Spleen (tissue), 13 donors: ENCODE results near the gene ECSCR. TPM values are rescaled to one million over a fixed set of nuclear protein-coding genes. Genes with fewer than 3 reads are reported as not detected.
"Not testable (repeated sequence)": the region's sequence is repeated elsewhere in the genome, so short reads cannot be mapped to it uniquely, and the experiment has no call there.

ENCODE experiments used
- DNase-seq: peaks from one replicate; pipeline ENCODE4 v3.0.0-alpha.2; 2020
- H3K27ac ChIP-seq, 8 donors: fragments of 200-600 bp; sonication (generic) in 7 of 8; 1 replicate in 4 of 8; 2 replicates in 4 of 8; pipeline versions ENCODE4 v1.5.0 to v1.8.0; 2016 to 2021; ENCODE audit warnings: inconsistent platforms in 4 of 8, mild to moderate bottlenecking in 4 of 8, moderate library complexity in 1 of 8
- H3K27me3 ChIP-seq, 7 donors: fragments of 200-600 bp; sonication (generic) in 6 of 7; replicated peaks in 1 of 7; 1 replicate in 4 of 7; 2 replicates in 3 of 7; pipeline versions ENCODE4 v1.5.0 to v1.8.0; 2016 to 2021; ENCODE audit warnings: inconsistent platforms in 3 of 7, mild to moderate bottlenecking in 1 of 7
- H3K36me3 ChIP-seq, 6 donors: fragments of 200-600 bp; sonication (generic) in 5 of 6; 1 replicate in 4 of 6; 2 replicates in 2 of 6; pipeline versions ENCODE4 v1.5.0 to v1.8.0; 2016 to 2021; ENCODE audit warnings: inconsistent platforms in 2 of 6
- H3K4me1 ChIP-seq, 6 donors: fragments of 200-600 bp; sonication (generic) in 5 of 6; 1 replicate in 3 of 6; 2 replicates in 3 of 6; pipeline versions ENCODE4 v1.5.0 to v1.8.0; 2016 to 2021; ENCODE audit warnings: inconsistent platforms in 3 of 6
- H3K4me3 ChIP-seq, 8 donors: fragments of 200-600 bp; sonication (generic) in 7 of 8; 1 replicate in 4 of 8; 2 replicates in 4 of 8; pipeline versions ENCODE4 v1.5.0 to v1.8.0; 2016 to 2021; ENCODE audit warnings: inconsistent platforms in 4 of 8, mild to moderate bottlenecking in 4 of 8, moderate library complexity in 2 of 8
- H3K9me3 ChIP-seq, 8 donors: fragments of 200-600 bp; sonication (generic) in 7 of 8; 1 replicate in 4 of 8; 2 replicates in 4 of 8; pipeline versions ENCODE4 v1.5.0 to v1.8.0; 2016 to 2021; ENCODE audit warnings: inconsistent platforms in 4 of 8
- CTCF ChIP-seq, 11 experiments: fragments of 200-600 bp in 7 of 11; fragments of 450-650 bp in 4 of 11; sonication (generic) in 4 of 11; IDR thresholded peaks in 8 of 11; conservative IDR thresholded peaks in 3 of 11; 1 replicate in 7 of 11; 2 replicates in 4 of 11; pipeline versions ENCODE4 v1.4.0 to v1.8.0; 2016 to 2021; ENCODE audit warnings: antibody characterized with exemption in 11 of 11, inconsistent platforms in 4 of 11, mild to moderate bottlenecking in 1 of 11
- POLR2A ChIP-seq, 3 donors: fragments of 450-650 bp; IDR thresholded peaks; one replicate each; pipeline ENCODE4 v1.5.1; 2017; ENCODE audit warnings: antibody characterized with exemption in 3 of 3, mild to moderate bottlenecking in 1 of 3
- POLR2AphosphoS5 ChIP-seq, 3 donors: sonication (generic); formaldehyde crosslinking; IDR thresholded peaks; one replicate each; pipeline ENCODE4 v1.5.1; 2017; ENCODE audit warnings: antibody characterized with exemption in 3 of 3
- WGBS, 5 donors: extraction: QIAGEN DNeasy Blood & Tissue Kit in 3 of 5; methylation state at CpG; one replicate each; pipeline versions ENCODE4 v1.1.5 to v1.1.7; 2013 to 2018; 5-methylcytosine and 5-hydroxymethylcytosine counted together
- intact Hi-C: fragments of 100-400 bp; cut with DNase I; formaldehyde crosslinking; loops from one replicate; pipeline ENCODE4 v1.15.0; 2023; ENCODE audit warnings: low total_unique reads
- long read RNA-seq, 2 donors: transcript quantifications; one replicate each; lab custom pipeline, GENCODE V29; 2026
- polyA plus RNA-seq, 3 donors: library from polyadenylated mRNA; stranded (reverse); fragments of 200-250 nt; gene quantifications; one replicate each; pipeline ENCODE4 v1.2.1, GENCODE V29; 2013
- total RNA-seq, 7 donors: library from RNA; depleted of rRNA in 3 of 7; stranded (reverse); fragments of >200 nt in 3 of 7; fragmentation: NEBNext Ultra II Directional in 4 of 7; extraction: Animal tissue kit (Norgen Biotek cat#: 25700) in 4 of 7; gene quantifications; one replicate each; pipeline versions ENCODE4 v1.1.0 to v1.2.1, GENCODE V29; 2016 to 2021
- donor health status: healthy with polysubstance abuse.
- donor health status: DM: no; HTN: no; CAD: no; lungs with moderate emphysema.
- donor health status: DM: no; HTN: no; CAD: no.
- donor health status: Bipolar disorder and iron deficiency.
- donor health status: healthy.
- donor health status: DM: no; HTN: no; CAD: no.
- donor health status: DM: yes; HTN: yes; CAD: no.

ECSCR gene
- total RNA-seq (10 to 100 TPM; 11.3 to 52.3 (median 20.8) TPM), polyA plus RNA-seq (10 to 100 TPM; 14.1 to 18.4 (median 17.7) TPM)
- long read RNA-seq, donor 1, transcript ECSCR-201 (10 exons, 1,035 nt) = major isoform, 5 of 5 reads
- long read RNA-seq, donor 1, partial matches to known transcripts = 0 of 5 reads
- long read RNA-seq, donor 1, other reads (novel, unspliced or antisense) = 0 of 5 reads
- long read RNA-seq, donor 2, transcript ECSCR-201 (10 exons, 1,035 nt) = major isoform, 13 of 13 reads
- long read RNA-seq, donor 2, partial matches to known transcripts = 0 of 13 reads
- long read RNA-seq, donor 2, other reads (novel, unspliced or antisense) = 0 of 13 reads

- no peaks in the 10 kb centered on the region for H3K27me3 ChIP-seq
- no peaks in the 10 kb centered on the region for H3K36me3 ChIP-seq
- DNase-seq = peak; percentile 78
- H3K4me3 ChIP-seq = peak within 1 kb of the TSS; percentile 3 to 63 (median 28)
- intact Hi-C loops = no loop called here
- no peaks in the 10 kb centered on the region for H3K9me3 ChIP-seq
- peak; percentile 34 to 67 (median 60) for TF ChIP-seq POLR2AphosphoS5 (IDR thresholded peaks at IDR 0.05)
- no peak for TF ChIP-seq POLR2A (IDR thresholded peaks at IDR 0.05)
- peak within 1 kb of the TSS; percentile 27 to 80 (median 58) for H3K27ac ChIP-seq
- 68 to 81% (median 79%) methylated on average over 10 of the region's 10 CpGs for WGBS, 5 donors
- peaks cover 0 to 51% (median 25%) of the 10 kb centered on the region in 6 donors for H3K4me1 ChIP-seq
These were observed at the start of gene ECSCR for GRCh38 chr5:139462586-139463276. Gene ECSCR, minus strand, starts transcription at chr5:139462743. Its CDS starts 73 bp downstream, at chr5:139462670.

- DNase-seq = peak; percentile 9
- H3K36me3 ChIP-seq, H3K4me3 ChIP-seq, intact Hi-C loops, H3K27me3 ChIP-seq, H3K27ac ChIP-seq, H3K4me1 ChIP-seq: not testable (repeated sequence)
- peaks cover 0 to 12% (median 0%) of the 10 kb centered on the region in 8 donors for H3K9me3 ChIP-seq
- 78 to 95% (median 91%) methylated on average over 5 of the region's 5 CpGs for WGBS, 5 donors
These were observed 42.2 kb upstream of the ECSCR start for GRCh38 chr5:139504722-139505121.

- intact Hi-C loops, H3K4me1 ChIP-seq, H3K27me3 ChIP-seq, H3K4me3 ChIP-seq, H3K27ac ChIP-seq, H3K36me3 ChIP-seq: not testable (repeated sequence)
- DNase-seq = peak; percentile 60
- WGBS, 5 donors = 79 to 89% (median 84%) methylated on average over 15 of the region's 15 CpGs
- peaks cover 0 to 12% (median 0%) of the 10 kb centered on the region in 8 donors for H3K9me3 ChIP-seq
These were observed 41.3 kb upstream of the ECSCR start for GRCh38 chr5:139503879-139504278.

- H3K4me1 ChIP-seq, intact Hi-C loops, H3K4me3 ChIP-seq, H3K27me3 ChIP-seq, H3K36me3 ChIP-seq, H3K27ac ChIP-seq: not testable (repeated sequence)
- H3K9me3 ChIP-seq = peaks cover 0 to 12% (median 0%) of the 10 kb centered on the region in 8 donors
- peak; percentile 5 for DNase-seq
- 87 to 90% (median 89%) methylated on average over 15 of the region's 15 CpGs for WGBS, 5 donors
These were observed 40.7 kb upstream of the ECSCR start for GRCh38 chr5:139503036-139503817.

GRCh38 chr5:139501381-139501780 is 38.8 kb upstream of the ECSCR start:
- 71 to 85% (median 78%) methylated on average over 4 of the region's 4 CpGs for WGBS, 5 donors
- H3K4me1 ChIP-seq = peaks cover 0 to under 1% (median 0%) of the 10 kb centered on the region in 6 donors
- intact Hi-C loops = no loop called here
- TF ChIP-seq POLR2AphosphoS5 (IDR thresholded peaks at IDR 0.05) (no peak), POLR2A (IDR thresholded peaks at IDR 0.05) (no peak), CTCF (IDR thresholded peaks at IDR 0.05 in 8 of 11, conservative IDR thresholded peaks at IDR 0.05 in 3 of 11) (no peak)
- peaks cover 0 to 12% (median 0%) of the 10 kb centered on the region in 8 donors for H3K9me3 ChIP-seq
- H3K36me3 ChIP-seq = no peaks in the 10 kb centered on the region
- DNase-seq = peak; percentile 10
- H3K4me3 ChIP-seq = no peak overlapping the region
- H3K27ac ChIP-seq = no peak overlapping the region
- H3K27me3 ChIP-seq = no peaks in the 10 kb centered on the region
